Right renal cortex interstitium (tissue), 3 donors: ENCODE data around the gene COG4. TPM values are rescaled to one million over a fixed set of nuclear protein-coding genes. Genes with fewer than 3 reads are reported as not detected.
A peak's percentile ranks its signal among the peaks of the same experiment; 100 is the strongest.

ENCODE experiments used
- DNase-seq, 3 donors: peaks; one replicate each; pipeline ENCODE4 v3.0.0-alpha.2; 2013; ENCODE audit warnings: low read depth in 3 of 3, low spot score in 2 of 3
- polyA plus RNA-seq, 3 donors: library from polyadenylated mRNA; unstranded; fragments of 120-200 nt; gene quantifications; one replicate each; pipeline ENCODE4 v1.2.1, GENCODE V29; 2013; ENCODE audit not compliant: insufficient read length in 3 of 3

COG4 gene
- polyA plus RNA-seq, 3 donors, result 65.5 to 67.9 (median 65.8) TPM

DNA sequence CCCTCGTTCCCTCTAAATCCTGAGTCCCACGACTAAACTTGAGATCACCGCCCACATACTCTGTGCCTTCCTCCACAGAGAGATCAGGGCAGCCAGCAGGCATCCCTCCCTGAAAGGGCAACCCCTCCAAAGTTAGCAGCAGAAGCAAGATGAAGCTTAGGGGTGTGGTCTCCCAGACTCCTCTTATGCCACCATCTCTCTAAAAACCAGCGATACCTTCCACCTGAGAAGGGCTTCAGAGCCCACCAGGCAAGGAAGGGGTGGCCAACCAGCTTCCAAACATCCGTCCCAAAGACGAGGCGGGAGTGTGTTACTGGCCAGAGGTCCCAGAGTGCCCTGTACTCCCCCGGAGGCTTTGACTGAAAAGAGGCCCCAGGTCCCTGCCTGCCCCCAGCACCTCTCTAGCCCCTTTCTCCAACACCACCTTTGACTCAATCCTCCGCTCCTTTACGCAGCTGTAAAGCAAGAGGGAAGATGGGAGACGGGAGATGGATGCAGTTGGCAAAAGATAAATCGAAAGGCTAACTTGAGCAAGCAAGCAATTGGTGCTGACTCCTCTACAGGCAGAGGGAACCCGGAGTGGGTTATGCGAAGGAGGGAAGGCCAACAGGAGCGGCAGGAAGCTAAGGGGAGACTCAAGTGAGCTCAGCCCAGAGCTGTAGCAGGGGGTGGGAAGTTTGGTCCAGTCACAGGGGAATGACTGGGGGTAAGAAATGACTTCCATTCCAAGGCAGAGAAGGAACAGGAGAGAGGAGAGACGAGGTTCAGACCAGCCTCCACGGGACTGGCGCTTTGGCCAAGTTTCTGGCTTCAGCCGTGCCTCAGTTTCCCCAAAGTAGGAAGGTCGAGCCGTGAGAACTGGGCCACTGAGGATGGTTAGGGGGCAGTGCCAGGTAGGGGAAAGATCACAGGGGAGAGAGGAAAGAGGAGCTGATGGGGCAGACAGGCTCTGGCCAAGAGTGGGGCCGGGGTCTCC lies 85.5 kb downstream of the COG4 start:
- DNase-seq, result no peak

DNA sequence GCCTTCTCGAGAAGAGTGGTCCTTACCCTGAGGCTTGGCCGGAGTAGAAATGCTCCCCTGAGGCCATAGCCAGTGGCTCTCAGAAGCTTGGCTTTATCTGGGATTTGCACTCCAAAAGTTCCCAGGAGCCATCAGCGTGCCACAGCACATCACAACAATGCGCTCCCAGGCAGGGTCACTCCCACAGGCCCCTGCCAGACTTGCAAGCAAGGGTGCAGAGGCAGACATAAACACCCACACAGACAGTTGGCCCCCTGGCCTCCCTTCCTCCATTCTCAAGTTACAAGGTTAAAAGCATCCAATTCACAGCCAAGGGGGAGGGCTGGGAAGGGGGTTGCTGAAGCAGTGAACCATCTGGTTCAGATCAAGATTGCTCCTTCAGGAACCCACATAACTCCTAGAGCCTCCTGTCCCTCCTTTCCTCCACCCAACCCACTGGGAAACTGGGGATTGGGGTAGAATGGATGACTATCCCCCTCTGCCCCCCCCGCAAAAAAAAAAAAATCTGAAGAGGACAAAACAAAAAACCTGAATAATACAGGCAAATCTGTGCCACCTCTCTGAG lies 86.3 kb downstream of the COG4 start:
- peak in 2 of 3 donors; percentile 77 to 81 for DNase-seq

DNA sequence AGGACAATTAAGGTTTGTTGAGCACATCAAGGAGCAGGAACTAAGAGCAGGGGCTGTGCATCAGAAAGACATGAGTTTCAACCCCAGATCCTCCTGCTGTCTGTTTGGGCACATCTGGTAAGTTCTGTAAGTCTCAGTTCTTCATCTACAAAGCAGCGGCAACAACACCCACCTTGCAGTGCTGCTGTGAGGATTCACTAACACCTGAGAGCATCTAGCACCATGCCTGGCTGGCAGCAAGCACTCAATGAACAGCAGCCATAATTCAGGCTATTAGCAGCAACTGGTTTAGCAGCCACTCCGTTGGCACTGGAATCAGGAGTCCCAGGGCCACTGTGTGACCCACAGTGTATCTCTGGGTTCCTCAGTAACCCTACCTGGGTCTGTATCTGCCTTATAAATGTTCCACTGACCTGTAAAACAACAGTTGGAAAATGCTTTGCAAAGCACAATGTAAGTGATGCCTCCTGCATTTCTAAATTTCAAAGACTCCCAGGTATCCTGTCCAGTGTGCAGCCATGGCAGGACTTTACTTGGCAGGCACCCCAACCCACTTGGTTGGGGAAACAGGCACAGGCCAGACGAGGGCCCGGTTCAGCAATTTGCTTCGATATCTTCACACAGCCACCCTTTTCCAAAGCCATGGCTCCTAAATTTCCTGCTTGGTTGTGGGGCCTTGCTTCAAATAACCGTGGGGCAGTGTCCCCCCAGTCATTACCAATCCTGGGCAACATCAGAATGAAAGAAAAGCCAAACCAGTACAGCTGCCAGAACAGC lies 88.7 kb downstream of the COG4 start:
- no peak for DNase-seq

DNA sequence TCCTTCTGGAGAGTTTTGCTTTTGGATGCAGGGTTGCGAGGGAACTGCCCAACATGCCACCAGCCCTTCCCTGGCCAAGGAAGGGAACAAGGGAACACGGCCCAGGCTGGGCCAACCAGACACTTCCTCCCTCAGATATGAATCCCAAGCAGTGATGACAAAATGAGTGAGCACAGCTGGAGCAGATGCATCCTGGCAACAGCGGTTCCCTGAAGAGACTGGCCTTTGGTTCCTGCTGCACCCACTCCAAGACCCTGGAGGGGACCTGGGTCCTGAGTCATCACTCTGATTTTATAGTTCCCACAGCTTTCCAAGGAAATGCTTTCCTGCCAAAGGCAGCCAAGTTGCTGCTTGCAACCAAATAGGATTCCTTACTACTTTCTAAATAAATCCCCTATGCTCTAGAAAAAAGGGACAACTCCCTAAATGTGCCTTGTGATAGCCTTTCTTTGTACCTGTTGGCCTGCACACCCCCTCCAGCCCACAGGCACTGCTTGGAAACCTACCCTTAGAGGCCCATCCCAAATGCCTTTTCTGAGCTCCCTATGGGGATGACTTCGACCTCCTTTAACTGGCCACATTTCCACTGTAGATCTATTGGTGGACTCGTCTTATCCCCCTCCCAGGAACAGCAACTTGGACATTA lies 89.8 kb downstream of the COG4 start:
- no peak for DNase-seq

DNA sequence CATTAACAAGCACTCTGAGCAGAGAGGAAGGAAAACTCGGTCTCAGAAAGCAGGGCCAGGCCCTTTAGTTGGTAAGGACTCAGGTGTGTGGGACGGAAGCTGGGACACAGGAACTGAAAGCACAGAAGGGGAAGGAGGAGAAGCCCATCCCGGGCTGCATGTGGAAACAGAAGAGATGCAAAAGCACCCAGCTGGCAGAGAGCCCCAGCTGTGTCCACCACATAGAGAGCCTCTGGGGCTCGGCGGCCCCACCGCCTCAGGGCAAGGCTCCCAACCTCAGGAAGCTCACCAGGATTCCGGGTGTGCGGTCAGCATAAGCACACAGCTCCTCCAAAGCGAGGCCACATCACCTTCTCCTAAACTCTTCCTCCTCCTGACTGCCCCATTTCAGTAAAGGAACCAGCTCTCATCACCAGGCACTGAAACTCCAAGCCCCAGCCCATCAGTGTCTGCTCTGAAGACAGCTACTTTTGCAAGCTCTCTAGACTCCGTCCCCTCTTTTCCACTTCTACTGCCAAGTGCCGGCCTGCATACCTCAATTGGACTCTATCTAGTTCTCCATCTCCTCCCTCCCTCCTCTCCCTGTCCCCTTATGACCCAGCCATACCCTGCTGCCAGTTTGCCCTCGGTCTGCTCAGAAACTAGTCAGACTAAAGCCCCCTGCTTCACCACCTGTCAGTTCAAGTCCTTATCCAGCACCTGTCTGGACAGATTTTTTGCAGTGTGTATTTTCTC lies 90.5 kb downstream of the COG4 start:
- DNase-seq, result no peak

DNA sequence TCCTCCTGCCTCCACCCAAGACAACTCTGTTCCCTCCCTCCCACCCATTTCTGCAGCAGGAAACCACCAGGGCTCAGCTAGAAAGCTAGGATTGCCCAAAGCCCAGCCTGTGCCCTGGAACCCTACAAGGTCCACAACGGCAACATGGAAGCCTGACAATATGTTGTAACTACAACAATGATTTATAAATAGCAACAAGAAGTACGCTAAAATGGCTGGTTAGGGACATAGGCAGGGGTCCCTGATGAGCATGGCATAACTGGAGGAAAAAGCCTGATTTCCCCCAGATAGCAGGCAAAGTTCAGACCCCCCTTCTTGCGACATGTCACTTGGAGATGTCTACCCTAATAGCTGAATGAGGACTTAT lies 91.0 kb downstream of the COG4 start:
- no peak for DNase-seq

DNA sequence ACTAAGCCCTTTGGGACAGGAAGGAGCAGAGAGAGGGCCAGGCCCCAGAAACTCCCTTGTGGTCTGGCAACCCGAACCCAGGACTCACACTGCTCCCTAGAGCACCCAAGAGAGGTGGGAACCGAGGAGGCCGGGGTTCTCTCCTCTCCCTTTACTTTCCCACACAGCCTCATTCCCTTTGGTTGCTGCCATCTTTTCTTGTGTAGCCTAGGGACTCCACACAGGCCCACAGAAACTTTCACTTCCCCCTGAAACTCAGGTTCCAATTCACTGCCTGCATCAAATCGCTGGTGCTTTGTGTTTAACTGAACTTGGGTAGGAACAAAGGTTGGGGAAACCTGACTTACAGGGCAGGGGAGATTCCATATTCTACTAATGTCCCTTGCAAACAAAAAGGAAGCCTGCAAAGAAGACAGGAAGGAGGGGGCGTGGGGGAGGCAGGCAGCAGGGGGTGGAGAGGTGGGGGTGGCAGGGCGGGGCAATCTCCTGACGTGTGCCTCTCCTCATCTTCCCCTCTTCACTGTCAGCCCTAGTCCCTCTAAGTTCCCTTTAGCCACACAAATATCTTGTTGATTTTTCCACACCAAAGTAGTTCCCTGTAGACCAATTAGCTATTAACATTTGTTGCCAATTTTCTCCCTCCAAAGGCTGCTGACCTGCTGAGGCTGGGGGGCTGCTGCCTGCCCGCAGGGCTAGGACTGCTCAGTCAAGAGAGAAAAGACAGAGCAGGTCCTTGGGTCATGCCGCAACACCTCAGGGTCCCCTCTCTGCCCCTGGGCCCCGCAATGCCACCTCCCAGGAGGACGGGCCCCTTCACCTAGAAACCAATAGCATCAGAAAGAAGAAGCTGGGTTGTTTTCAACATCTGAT lies 92.5 kb downstream of the COG4 start:
- DNase-seq, result no peak

Other genes with a start within 250 kb of the COG4 start
- 10 to 100 TPM; 82.7 to 97.8 (median 91.1) TPM for gene AARS1, start 234.0 kb downstream of the COG4 start, polyA plus RNA-seq
- 10 to 100 TPM; 36.2 to 43.9 (median 40.6) TPM for gene DDX19B, start 224.4 kb downstream of the COG4 start, polyA plus RNA-seq
- 10 to 100 TPM; 46.2 to 50.4 (median 47.0) TPM for gene DDX19A, start 176.7 kb downstream of the COG4 start, polyA plus RNA-seq
- 10 to 100 TPM; 22.4 to 27.6 (median 24.2) TPM for gene ST3GAL2, start 84.5 kb downstream of the COG4 start, polyA plus RNA-seq
- gene FCSK, start 69.0 kb downstream of the COG4 start, polyA plus RNA-seq, result 10 to 100 TPM; 11.6 to 13.8 (median 12.8) TPM
- 100 to 1,000 TPM; 388 to 395 (median 388) TPM for gene SF3B3, start 262 bp upstream of the COG4 start, polyA plus RNA-seq
- under 1 TPM; 0.67 to 0.95 (median 0.85) TPM for gene IL34, start 123.0 kb upstream of the COG4 start, polyA plus RNA-seq
- gene MTSS2, start 162.5 kb upstream of the COG4 start, polyA plus RNA-seq, result 10 to 100 TPM; 36.8 to 45.1 (median 39.8) TPM